ENCODE measurements around the gene MOV10L1.

The MOV10L1 gene

DNA sequence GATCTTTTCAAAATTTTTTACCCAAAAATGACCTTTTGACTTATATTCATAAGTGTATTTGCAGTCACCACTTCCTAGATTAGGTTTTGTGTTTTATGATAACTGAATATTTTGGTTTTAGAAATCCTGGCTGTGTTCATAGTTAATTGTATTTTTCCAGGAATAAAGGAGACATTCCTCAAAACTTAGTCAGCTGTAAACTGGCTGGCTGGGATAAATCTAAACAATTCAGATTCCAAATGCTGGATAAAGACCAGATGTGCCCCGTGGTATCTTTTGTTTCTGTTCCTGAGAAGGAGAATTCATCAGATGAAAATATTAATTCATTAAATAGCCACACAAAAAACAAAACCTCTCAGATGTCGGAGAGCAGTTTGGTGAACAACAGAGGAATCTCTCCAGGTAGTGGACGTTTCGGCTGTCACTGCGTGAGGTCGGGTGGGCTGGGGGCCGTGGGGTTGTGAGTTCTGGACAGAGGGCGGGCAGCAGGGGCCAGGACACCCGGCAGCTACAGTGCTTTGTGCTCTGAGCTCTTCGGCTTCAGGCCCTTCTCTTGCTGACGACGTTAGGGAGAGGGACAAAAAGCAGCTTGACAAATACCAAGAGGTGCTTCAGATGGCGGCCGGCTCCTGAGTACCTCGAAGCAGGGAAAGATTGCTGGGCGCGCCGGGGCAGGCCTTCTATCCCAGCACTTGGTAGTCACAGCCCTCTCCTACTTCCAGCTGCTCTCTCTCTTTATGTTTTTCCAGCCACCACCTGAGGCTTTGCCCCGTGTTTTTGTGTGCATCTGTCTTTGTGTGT is 24.6 kb downstream of the MOV10L1 start:
- H3K27ac ChIP-seq (ENCODE audit: low read depth, low read length), result no peak overlapping the region
- H3K4me3 ChIP-seq (ENCODE audit: low read depth, low read length), result no peak overlapping the region

DNA sequence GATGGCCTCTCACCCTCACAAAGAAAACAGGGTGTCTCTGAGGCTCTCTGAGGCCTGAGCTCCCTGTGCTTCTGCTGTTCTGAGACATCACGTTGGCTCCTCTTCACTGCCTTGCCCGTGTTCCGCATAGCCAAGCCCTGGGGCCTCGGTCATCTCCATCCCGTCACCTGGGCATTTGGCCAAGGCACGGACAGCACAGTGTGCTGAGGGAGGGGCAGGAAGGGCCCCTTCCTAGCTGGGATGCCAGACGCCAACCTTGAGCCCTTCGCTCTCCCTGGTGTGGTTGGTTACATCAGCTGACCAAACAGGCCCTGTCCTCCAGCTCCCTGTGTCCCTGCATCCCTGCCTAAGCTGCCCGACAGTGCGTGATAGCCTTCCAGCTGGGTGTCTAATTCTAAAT is 25.9 kb downstream of the MOV10L1 start:
- Histone ChIP-seq H3K4me3 (ENCODE audit: low read depth, low read length) (no peak overlapping the region), H3K27ac (ENCODE audit: low read depth, low read length) (no peak overlapping the region), H3K9ac (ENCODE audit: low read length) (no peak overlapping the region), H3K4me1 (ENCODE audit: control insufficient read depth, insufficient read depth, low read length) (peaks cover 6% of the 10 kb centered on the region; the same call in 1 of the 2 replicates), H3K9me3 (ENCODE audit: control insufficient read depth, insufficient read depth, low read depth, low read length) (no peaks in the 10 kb centered on the region), H3K36me3 (ENCODE audit: control insufficient read depth, insufficient read depth, low read length) (no peaks in the 10 kb centered on the region), H3K27me3 (ENCODE audit: control insufficient read depth, insufficient read depth, low read length) (0 out of 2 replicates have a peak, but pooled peaks cover 3% of the 10 kb centered on the region)

More for the DNA sequence above, 24.6 kb downstream of the MOV10L1 start:
- Histone ChIP-seq H3K36me3 (ENCODE audit: control insufficient read depth, insufficient read depth, low read length) (no peaks in the 10 kb centered on the region), H3K9ac (ENCODE audit: low read length) (no peak overlapping the region), H3K9me3 (ENCODE audit: control insufficient read depth, insufficient read depth, low read depth, low read length) (no peaks in the 10 kb centered on the region), H3K4me1 (ENCODE audit: control insufficient read depth, insufficient read depth, low read length) (peaks cover 6% of the 10 kb centered on the region; the same call in 1 of the 2 replicates), H3K27me3 (ENCODE audit: control insufficient read depth, insufficient read depth, low read length) (0 out of 2 replicates have a peak, but pooled peaks cover 3% of the 10 kb centered on the region)

DNA sequence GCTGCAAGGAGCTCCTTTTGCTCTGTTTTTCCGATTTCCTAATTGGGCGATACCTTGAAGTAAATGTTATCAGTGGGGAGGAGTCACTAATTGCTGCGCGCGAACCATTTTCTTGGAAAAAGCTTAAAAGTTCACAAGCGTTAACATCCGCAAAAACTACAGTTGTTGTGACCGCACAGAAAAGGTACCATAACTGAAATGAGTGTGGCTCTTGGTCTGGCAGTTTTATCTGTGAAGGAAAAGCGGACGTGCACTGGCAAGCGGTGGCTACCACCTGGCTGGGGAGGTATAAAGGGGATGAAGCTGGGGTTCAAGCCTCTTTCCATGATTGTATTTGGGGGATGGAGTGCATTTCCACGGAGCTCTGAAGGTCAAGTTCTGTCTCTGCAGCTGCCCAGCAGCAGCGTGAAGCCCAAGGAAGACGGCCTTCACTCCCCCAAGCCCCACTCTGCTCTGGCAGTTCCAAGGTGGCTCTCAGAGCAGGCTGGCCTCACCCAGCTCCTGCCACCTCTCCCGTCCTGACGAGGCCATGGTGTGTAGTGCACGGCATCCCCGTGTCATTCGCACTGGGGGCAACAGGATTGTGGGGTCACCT is 27.5 kb downstream of the MOV10L1 start:
- no peaks in the 10 kb centered on the region for H3K9me3 ChIP-seq (ENCODE audit: control insufficient read depth, insufficient read depth, low read depth, low read length)
- no peaks in the 10 kb centered on the region for H3K36me3 ChIP-seq (ENCODE audit: control insufficient read depth, insufficient read depth, low read length)
- no peak overlapping the region for H3K27ac ChIP-seq (ENCODE audit: low read depth, low read length)
- no peak overlapping the region for H3K4me3 ChIP-seq (ENCODE audit: low read depth, low read length)
- H3K4me1 ChIP-seq (ENCODE audit: control insufficient read depth, insufficient read depth, low read length), result peaks cover 2% of the 10 kb centered on the region; the same call in 1 of the 2 replicates
- H3K9ac ChIP-seq (ENCODE audit: low read length), result no peak overlapping the region
- H3K27me3 ChIP-seq (ENCODE audit: control insufficient read depth, insufficient read depth, low read length), result 0 out of 2 replicates have a peak, but pooled peaks cover 3% of the 10 kb centered on the region

DNA sequence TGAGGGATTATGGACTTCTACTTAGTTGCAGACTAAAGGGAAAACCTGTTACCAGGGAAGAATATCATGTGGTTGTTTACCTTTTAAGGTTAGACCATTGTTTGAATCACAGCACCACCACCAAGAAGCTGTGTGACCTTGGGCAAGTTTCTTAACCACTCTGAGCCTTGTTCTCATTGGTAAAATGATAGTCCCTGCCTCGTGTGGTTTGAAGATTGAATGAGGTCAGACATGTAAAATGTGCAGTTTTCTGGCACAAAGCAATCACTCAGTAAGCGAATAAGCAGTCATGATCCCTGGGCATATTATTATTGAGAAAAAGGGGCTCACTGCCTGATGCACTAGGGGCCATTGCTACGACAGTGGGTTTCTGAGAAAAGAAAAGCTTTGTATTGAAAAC is 28.3 kb downstream of the MOV10L1 start:
- Histone ChIP-seq H3K9ac (ENCODE audit: low read length) (no peak overlapping the region), H3K27ac (ENCODE audit: low read depth, low read length) (no peak overlapping the region), H3K27me3 (ENCODE audit: control insufficient read depth, insufficient read depth, low read length) (0 out of 2 replicates have a peak, but pooled peaks cover 3% of the 10 kb centered on the region), H3K4me3 (ENCODE audit: low read depth, low read length) (no peak overlapping the region), H3K4me1 (ENCODE audit: control insufficient read depth, insufficient read depth, low read length) (peaks cover 2% of the 10 kb centered on the region; the same call in 1 of the 2 replicates), H3K36me3 (ENCODE audit: control insufficient read depth, insufficient read depth, low read length) (no peaks in the 10 kb centered on the region), H3K9me3 (ENCODE audit: control insufficient read depth, insufficient read depth, low read depth, low read length) (peaks cover 3% of the 10 kb centered on the region; the same call in 1 of the 2 replicates)

DNA sequence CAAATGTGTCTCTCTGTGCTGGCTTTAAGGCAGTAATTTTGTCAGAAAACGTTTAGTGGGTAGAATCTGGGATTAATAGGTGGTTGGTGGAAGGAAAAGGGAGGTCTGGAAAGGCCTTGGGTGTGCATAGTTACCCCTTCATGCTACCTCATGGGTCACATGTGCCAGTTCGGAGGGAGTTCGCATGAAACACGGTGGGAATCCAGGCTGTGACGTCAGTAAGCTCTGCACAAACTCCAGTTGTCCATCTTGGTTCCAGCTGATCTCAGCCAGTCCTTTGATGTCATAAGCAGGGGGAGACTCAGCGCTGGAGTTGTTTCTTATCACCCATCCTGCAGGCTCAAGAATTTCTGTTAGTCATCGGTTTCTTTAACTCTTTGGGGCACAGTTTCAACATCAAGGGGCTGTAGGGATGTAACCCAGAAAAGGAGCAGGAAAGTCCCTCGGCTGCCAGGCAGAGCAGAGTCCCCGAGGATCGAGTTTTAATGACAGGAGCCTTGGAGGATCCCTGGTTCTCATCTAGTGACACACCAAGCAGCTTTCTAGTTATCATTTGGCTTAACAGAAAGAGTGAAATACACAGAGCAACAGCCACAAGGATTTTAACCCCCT is 28.9 kb downstream of the MOV10L1 start:
- no peak overlapping the region for H3K9ac ChIP-seq (ENCODE audit: low read length)
- peaks cover 2% of the 10 kb centered on the region; the same call in 1 of the 2 replicates for H3K4me1 ChIP-seq (ENCODE audit: control insufficient read depth, insufficient read depth, low read length)
- peaks cover 5% of the 10 kb centered on the region for H3K9me3 ChIP-seq (ENCODE audit: control insufficient read depth, insufficient read depth, low read depth, low read length)
- 0 out of 2 replicates have a peak, but pooled peaks cover 3% of the 10 kb centered on the region for H3K27me3 ChIP-seq (ENCODE audit: control insufficient read depth, insufficient read depth, low read length)
- H3K4me3 ChIP-seq (ENCODE audit: low read depth, low read length), result no peak overlapping the region
- no peaks in the 10 kb centered on the region for H3K36me3 ChIP-seq (ENCODE audit: control insufficient read depth, insufficient read depth, low read length)
- H3K27ac ChIP-seq (ENCODE audit: low read depth, low read length), result no peak overlapping the region

DNA sequence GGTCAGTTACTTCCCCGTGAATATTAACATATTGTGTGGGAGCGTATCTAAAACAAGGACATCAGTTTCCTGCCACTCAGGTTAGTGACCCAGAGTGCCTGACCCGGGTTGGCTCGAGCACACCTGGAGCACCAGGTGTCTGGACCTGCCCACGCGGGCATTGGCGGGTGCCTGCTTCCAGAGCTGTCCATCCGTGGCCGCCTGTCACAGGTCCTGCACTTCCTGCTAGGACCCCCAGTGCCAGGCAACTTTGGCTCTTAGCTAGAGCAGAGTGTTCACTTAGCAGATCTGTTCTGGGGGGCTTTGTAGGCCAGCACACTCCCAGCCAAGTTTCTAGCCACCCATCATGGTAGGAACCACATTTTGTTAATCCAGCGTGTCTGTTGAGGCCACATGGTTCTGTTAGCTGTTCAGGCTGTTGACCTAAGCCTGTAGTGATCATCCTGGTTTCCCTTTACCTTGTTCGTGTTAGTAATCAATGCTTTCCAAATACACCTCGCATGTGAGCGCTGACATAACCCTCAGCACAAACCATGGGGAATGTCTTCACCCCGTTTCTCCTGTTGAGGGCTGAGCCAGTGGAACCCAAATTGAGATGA is 29.5 kb downstream of the MOV10L1 start:
- Histone ChIP-seq H3K36me3 (ENCODE audit: control insufficient read depth, insufficient read depth, low read length) (no peaks in the 10 kb centered on the region), H3K9me3 (ENCODE audit: control insufficient read depth, insufficient read depth, low read depth, low read length) (peaks cover 5% of the 10 kb centered on the region), H3K27ac (ENCODE audit: low read depth, low read length) (no peak overlapping the region), H3K4me3 (ENCODE audit: low read depth, low read length) (no peak overlapping the region), H3K27me3 (ENCODE audit: control insufficient read depth, insufficient read depth, low read length) (0 out of 2 replicates have a peak, but pooled peaks cover 3% of the 10 kb centered on the region), H3K4me1 (ENCODE audit: control insufficient read depth, insufficient read depth, low read length) (peaks cover 2% of the 10 kb centered on the region; the same call in 1 of the 2 replicates), H3K9ac (ENCODE audit: low read length) (no peak overlapping the region)

DNA sequence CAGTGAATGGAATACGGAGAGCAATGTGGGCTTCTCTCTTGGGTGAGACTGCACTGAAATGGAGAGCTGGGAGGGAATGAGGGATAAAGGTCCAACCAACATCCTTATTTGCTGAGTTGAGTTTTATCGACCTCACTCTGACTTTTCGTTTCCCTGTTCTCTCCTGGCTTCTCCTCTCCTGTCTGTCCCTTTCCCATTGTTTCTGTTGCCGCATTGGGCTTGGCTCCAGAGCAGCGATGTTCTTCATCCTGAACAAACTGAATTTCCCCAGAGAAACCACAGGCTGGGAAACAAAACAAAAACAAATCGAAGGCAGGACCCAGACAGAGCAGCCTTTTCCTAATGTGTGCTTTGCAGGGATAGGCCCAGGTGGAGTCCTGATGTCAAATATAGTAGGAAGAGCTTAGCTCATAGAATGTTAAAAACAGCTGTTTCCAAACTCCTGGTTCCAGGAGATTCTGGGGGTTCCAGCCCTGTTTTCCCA is 30.0 kb downstream of the MOV10L1 start:
- Histone ChIP-seq H3K27me3 (ENCODE audit: control insufficient read depth, insufficient read depth, low read length) (0 out of 2 replicates have a peak, but pooled peaks cover under 1% of the 10 kb centered on the region), H3K9ac (ENCODE audit: low read length) (no peak overlapping the region)

DNA sequence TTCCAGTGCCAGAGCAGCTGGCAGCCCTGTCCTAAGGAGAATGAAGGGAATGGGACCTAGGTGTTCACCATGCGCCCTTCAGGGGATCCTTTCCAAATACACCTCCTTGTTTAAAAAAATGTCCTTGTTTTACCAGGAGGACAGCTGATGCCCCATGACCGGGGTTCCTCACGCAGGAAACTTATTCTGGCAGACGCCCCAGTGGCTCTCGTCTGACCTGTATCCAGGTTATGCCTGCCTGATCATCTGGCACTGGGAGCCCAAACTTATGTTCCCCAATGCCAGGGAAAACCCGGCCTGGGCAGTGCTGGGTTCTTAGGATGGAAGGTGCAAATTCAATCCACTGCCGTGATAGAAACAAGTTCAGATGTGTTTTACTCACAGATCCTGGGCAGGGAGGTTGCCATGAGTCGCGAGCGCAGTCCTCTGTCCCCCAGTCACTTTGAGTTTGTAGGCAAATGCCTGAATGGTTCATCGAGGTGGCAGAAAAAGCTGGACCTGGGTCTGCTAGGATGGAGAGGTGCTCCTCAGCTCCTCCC is 31.5 kb downstream of the MOV10L1 start:
- Histone ChIP-seq H3K36me3 (ENCODE audit: control insufficient read depth, insufficient read depth, low read length) (no peaks in the 10 kb centered on the region), H3K4me3 (ENCODE audit: low read depth, low read length) (no peak overlapping the region), H3K9me3 (ENCODE audit: control insufficient read depth, insufficient read depth, low read depth, low read length) (peaks cover 5% of the 10 kb centered on the region), H3K9ac (ENCODE audit: low read length) (no peak overlapping the region), H3K4me1 (ENCODE audit: control insufficient read depth, insufficient read depth, low read length) (peaks cover 2% of the 10 kb centered on the region; the same call in 1 of the 2 replicates), H3K27me3 (ENCODE audit: control insufficient read depth, insufficient read depth, low read length) (no peaks in the 10 kb centered on the region), H3K27ac (ENCODE audit: low read depth, low read length) (no peak overlapping the region)

More for the DNA sequence above, 30.0 kb downstream of the MOV10L1 start:
- no peak overlapping the region for H3K27ac ChIP-seq (ENCODE audit: low read depth, low read length)
- H3K4me1 ChIP-seq (ENCODE audit: control insufficient read depth, insufficient read depth, low read length), result peaks cover 2% of the 10 kb centered on the region; the same call in 1 of the 2 replicates
- H3K36me3 ChIP-seq (ENCODE audit: control insufficient read depth, insufficient read depth, low read length), result no peaks in the 10 kb centered on the region
- no peak overlapping the region for H3K4me3 ChIP-seq (ENCODE audit: low read depth, low read length)
- H3K9me3 ChIP-seq (ENCODE audit: control insufficient read depth, insufficient read depth, low read depth, low read length), result peaks cover 5% of the 10 kb centered on the region

DNA sequence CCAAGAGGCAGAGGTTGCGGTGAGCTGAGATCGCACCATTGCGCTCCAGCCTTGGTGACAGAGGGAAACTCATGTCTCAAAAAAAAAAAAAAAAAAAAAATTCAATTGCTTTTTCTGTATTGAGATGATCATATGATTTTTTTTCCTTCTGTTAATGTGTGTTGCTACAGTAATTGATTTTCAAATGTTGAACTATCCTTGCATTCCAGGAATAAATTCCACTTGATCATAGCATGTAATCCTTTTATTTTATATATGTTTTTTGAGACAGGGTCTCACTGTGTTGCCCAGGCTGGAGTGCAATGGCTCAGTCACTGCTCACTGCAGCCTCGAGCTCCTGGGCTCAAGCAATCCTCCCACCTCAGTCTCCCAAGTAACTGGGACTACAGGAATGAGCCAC is 33.3 kb downstream of the MOV10L1 start:
- Histone ChIP-seq H3K9ac (ENCODE audit: low read length) (no peak overlapping the region), H3K4me3 (ENCODE audit: low read depth, low read length) (no peak overlapping the region), H3K9me3 (ENCODE audit: control insufficient read depth, insufficient read depth, low read depth, low read length) (peaks cover 5% of the 10 kb centered on the region), H3K4me1 (ENCODE audit: control insufficient read depth, insufficient read depth, low read length) (peaks cover 2% of the 10 kb centered on the region; the same call in 1 of the 2 replicates), H3K36me3 (ENCODE audit: control insufficient read depth, insufficient read depth, low read length) (no peaks in the 10 kb centered on the region), H3K27ac (ENCODE audit: low read depth, low read length) (no peak overlapping the region), H3K27me3 (ENCODE audit: control insufficient read depth, insufficient read depth, low read length) (no peaks in the 10 kb centered on the region)

DNA sequence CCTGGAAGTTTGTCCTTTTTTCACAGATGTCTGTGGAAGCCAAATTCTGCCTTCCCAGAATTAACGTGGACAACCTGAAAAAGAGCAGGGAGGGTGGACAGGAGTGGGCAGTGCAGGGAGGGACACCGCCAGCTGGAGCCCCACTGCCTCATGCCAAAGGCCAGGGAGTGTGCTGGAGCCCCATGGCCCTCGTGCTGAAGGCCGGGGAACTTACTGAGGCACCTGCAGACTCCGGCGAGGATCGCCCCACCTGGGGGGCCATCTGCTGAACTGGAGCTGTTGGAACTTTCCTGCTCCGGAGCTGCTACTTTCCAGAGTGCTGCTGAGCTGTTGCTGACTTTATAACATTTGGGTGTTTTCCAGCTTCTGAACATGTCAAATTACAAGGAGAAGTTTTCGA is 35.2 kb downstream of the MOV10L1 start:
- Histone ChIP-seq H3K4me3 (ENCODE audit: low read depth, low read length) (no peak overlapping the region), H3K9ac (ENCODE audit: low read length) (no peak overlapping the region), H3K9me3 (ENCODE audit: control insufficient read depth, insufficient read depth, low read depth, low read length) (peaks cover 5% of the 10 kb centered on the region), H3K27me3 (ENCODE audit: control insufficient read depth, insufficient read depth, low read length) (no peaks in the 10 kb centered on the region), H3K36me3 (ENCODE audit: control insufficient read depth, insufficient read depth, low read length) (no peaks in the 10 kb centered on the region), H3K27ac (ENCODE audit: low read depth, low read length) (no peak overlapping the region), H3K4me1 (ENCODE audit: control insufficient read depth, insufficient read depth, low read length) (no peaks in the 10 kb centered on the region)

Data from HUES6 (cell line).